CD4-positive, alpha-beta T cell (primary cell): ENCODE data around the gene MAPKAPK5. TPM values are rescaled to one million over a fixed set of nuclear protein-coding genes. Genes with fewer than 3 reads are reported as not detected.
A peak's percentile ranks its signal among the peaks of the same experiment; 100 is the strongest.

Experiments used
- ATAC-seq: fragments of 200-7000 bp; cut with Tn5 transposase; one replicate; pipeline ENCODE4 v1.10.0; 2022; ENCODE audit warnings: mild to moderate bottlenecking; ENCODE audit not compliant: poor library complexity
- CTCF ChIA-PET: fragments of 350-600 bp; sonication (Branson Sonifier 250); formaldehyde crosslinking; loops from one replicate; lab custom pipeline; 2021; ENCODE audit warnings: antibody characterized with exemption, inconsistent platforms; lab: Charles Lee
- POLR2A ChIA-PET: fragments of 350-600 bp; sonication (Branson Sonifier 250); formaldehyde crosslinking; loops from one replicate; lab custom pipeline; 2021; ENCODE audit warnings: antibody characterized with exemption, inconsistent platforms; lab: Charles Lee
- DNase-seq, 14 experiments: peaks; one replicate each; pipeline ENCODE4 v3.0.0-alpha.2; 2013 to 2020; ENCODE audit warnings: mixed read lengths in 2 of 14
- H3K27ac ChIP-seq, 2 donors: one replicate each; pipeline versions ENCODE4 v1.5.1 to v1.7.0; 2013; ENCODE audit warnings: low read length in 2 of 2, low read depth in 1 of 2, mild to moderate bottlenecking in 1 of 2
- H3K27me3 ChIP-seq, 2 experiments: 1 replicate in 1 of 2; 2 replicates in 1 of 2; pipeline versions ENCODE4 v1.6.1 to v1.7.0; 2013; ENCODE audit warnings: low read length in 2 of 2, control low read depth in 1 of 2, mild to moderate bottlenecking in 1 of 2, moderate library complexity in 1 of 2; ENCODE audit not compliant: insufficient read depth in 2 of 2, control insufficient read depth in 1 of 2
- H3K36me3 ChIP-seq: one replicate; pipeline ENCODE4 v1.6.1; 2013; ENCODE audit warnings: low read length, control low read depth; ENCODE audit not compliant: insufficient read depth
- H3K4me1 ChIP-seq: one replicate; pipeline ENCODE4 v1.6.1; 2013; ENCODE audit warnings: low read length, control low read depth; ENCODE audit not compliant: insufficient read depth
- H3K4me3 ChIP-seq: one replicate; pipeline ENCODE4 v1.5.1; 2013; ENCODE audit warnings: mild to moderate bottlenecking, low read length, moderate library complexity
- H3K9me3 ChIP-seq, 2 experiments: 1 replicate in 1 of 2; 2 replicates in 1 of 2; pipeline versions ENCODE4 v1.6.1 to v1.7.0; 2013; ENCODE audit warnings: low read length in 2 of 2, mild to moderate bottlenecking in 2 of 2, control low read depth in 1 of 2, moderate library complexity in 1 of 2; ENCODE audit not compliant: control insufficient read depth in 1 of 2, insufficient read depth in 1 of 2
- H3K27ac Mint-ChIP-seq: one replicate; pipeline ENCODE4 v1.8.0; 2020; ENCODE audit warnings: mixed read lengths
- H3K27me3 Mint-ChIP-seq: one replicate; pipeline ENCODE4 v1.8.0; 2021; ENCODE audit warnings: mixed read lengths
- H3K36me3 Mint-ChIP-seq: one replicate; pipeline ENCODE4 v1.8.0; 2021; ENCODE audit warnings: low read depth, mixed read lengths
- H3K4me1 Mint-ChIP-seq: one replicate; pipeline ENCODE4 v1.8.0; 2021; ENCODE audit warnings: low read depth, mixed read lengths
- H3K4me3 Mint-ChIP-seq: one replicate; pipeline ENCODE4 v1.8.0; 2020; ENCODE audit warnings: mild to moderate bottlenecking, mixed read lengths
- H3K9me3 Mint-ChIP-seq: one replicate; pipeline ENCODE4 v1.8.0; 2020; ENCODE audit warnings: mixed read lengths
- CTCF ChIP-seq: fragments of 200-600 bp; IDR thresholded peaks from one replicate; pipeline ENCODE4 v1.8.0; 2022; ENCODE audit warnings: antibody characterized with exemption, mild to moderate bottlenecking
- intact Hi-C, 2 experiments: fragments of 100-400 bp; cut with DNase I in 1 of 2; cut with micrococcal nuclease in 1 of 2; formaldehyde crosslinking; loops; one replicate each; pipeline versions ENCODE4 v1.15.1 to v1.9.0; 2023 to 2025; cut with DNase I, micrococcal nuclease
- total RNA-seq, 174 experiments: library from RNA in 2 of 174; stranded (reverse) in 2 of 174; gene quantifications; one replicate each; pipeline ENCODE4 v1.2.3 and lab custom pipeline; 2021 to 2026

Gene MAPKAPK5
- total RNA-seq, 2 experiments from 2014 or later, result 62.2 to 63.6 TPM

GRCh38 chr12:111904446-111904975, 62.5 kb downstream of the MAPKAPK5 start:
- Histone ChIP-seq H3K4me1 (no peaks in the 10 kb centered on the region), H3K4me3 (no peak overlapping the region), H3K27ac (no peak overlapping the region), H3K9me3 (peaks cover 3 to 10% of the 10 kb centered on the region in 2 experiments), H3K36me3 (no peaks in the 10 kb centered on the region), H3K27me3 (no peaks in the 10 kb centered on the region)
- H3K4me3 Mint-ChIP-seq, result no peak overlapping the region
- no peaks in the 10 kb centered on the region for H3K27me3 Mint-ChIP-seq
- POLR2A ChIA-PET, result interaction anchor here (1.5 kb wide), 1 partner anchor 62 kb away, joined by 5 read pairs; the partner anchor contains the start of gene MAPKAPK5
- peak overlapping the region; percentile 24 for H3K27ac Mint-ChIP-seq
- DNase-seq (no peak), ATAC-seq (no peak)
- H3K4me1 Mint-ChIP-seq, result no peaks in the 10 kb centered on the region
- no peak for TF ChIP-seq CTCF
- intact Hi-C loops, result no loop called here
- H3K9me3 Mint-ChIP-seq, result peaks cover 8% of the 10 kb centered on the region
- peaks cover 73% of the 10 kb centered on the region for H3K36me3 Mint-ChIP-seq
- CTCF ChIA-PET, result no interaction called here

- Mint-ChIP-seq H3K27me3 (no peaks in the 10 kb centered on the region), H3K27ac (no peak overlapping the region), H3K9me3 (peaks cover 12% of the 10 kb centered on the region), H3K4me3 (no peak overlapping the region), H3K36me3 (peaks cover 74% of the 10 kb centered on the region), H3K4me1 (no peaks in the 10 kb centered on the region)
- ChIA-PET POLR2A (interaction anchor here (1.5 kb wide), 1 partner anchor 63 kb away, joined by 5 read pairs; the partner anchor contains the start of gene MAPKAPK5), CTCF (no interaction called here)
- no peaks in the 10 kb centered on the region for H3K27me3 ChIP-seq
- no peaks in the 10 kb centered on the region for H3K4me1 ChIP-seq
- DNase-seq (no peak), ATAC-seq (no peak)
- H3K9me3 ChIP-seq, result peaks cover 3 to 10% of the 10 kb centered on the region in 2 experiments
- TF ChIP-seq CTCF, result no peak
- H3K4me3 ChIP-seq, result no peak overlapping the region
- intact Hi-C loops, result no loop called here
- H3K36me3 ChIP-seq, result no peaks in the 10 kb centered on the region
- H3K27ac ChIP-seq, result no peak overlapping the region
Measured at GRCh38 chr12:111905502-111905901, 63.5 kb downstream of the MAPKAPK5 start.

GRCh38 chr12:111907740-111908139, 65.7 kb downstream of the MAPKAPK5 start:
- peaks cover 3 to 10% of the 10 kb centered on the region in 2 experiments for H3K9me3 ChIP-seq
- intact Hi-C loops, result no loop called here
- no peaks in the 10 kb centered on the region for H3K4me1 ChIP-seq
- peaks cover 70% of the 10 kb centered on the region for H3K36me3 Mint-ChIP-seq
- POLR2A ChIA-PET, result no interaction called here
- H3K4me1 Mint-ChIP-seq, result no peaks in the 10 kb centered on the region
- no peak overlapping the region for H3K27ac Mint-ChIP-seq
- no peak overlapping the region for H3K4me3 ChIP-seq
- no peak overlapping the region for H3K27ac ChIP-seq
- ATAC-seq (no peak), DNase-seq (no peak)
- no peaks in the 10 kb centered on the region for H3K36me3 ChIP-seq
- no peaks in the 10 kb centered on the region for H3K27me3 Mint-ChIP-seq
- CTCF ChIA-PET, result no interaction called here
- H3K9me3 Mint-ChIP-seq, result peaks cover 12% of the 10 kb centered on the region
- TF ChIP-seq CTCF, result no peak
- no peak overlapping the region for H3K4me3 Mint-ChIP-seq
- H3K27me3 ChIP-seq, result no peaks in the 10 kb centered on the region
